ENCODE data around the gene EDC3. TPM values are rescaled to one million over a fixed set of nuclear protein-coding genes. Genes with fewer than 3 reads are reported as not detected.

EDC3 gene
- polyA plus RNA-seq, 1 of the 3 experiments (the other 2 are of a cell fraction) = 34.9 TPM

- Histone ChIP-seq H3K4me1 (ENCODE audit: control insufficient read depth in 1 of 2, insufficient read depth in 2 of 2, low read depth in 1 of 2, low read length in 1 of 2) (peaks cover 0 to 7% of the 10 kb centered on the region in 2 experiments; a peak in 1 of 4 replicates), H3K9me2 (no peaks in the 10 kb centered on the region), H3F3A (replicated peaks; ENCODE audit: insufficient read depth) (no peaks in the 10 kb centered on the region), H3K4me3 (ENCODE audit: low read depth in 2 of 2, low read length in 1 of 2) (no peak overlapping the region), H3K4me2 (no peak overlapping the region), H3K9ac (no peak overlapping the region), H3K27me3 (ENCODE audit: insufficient read depth) (peaks cover 6% of the 10 kb centered on the region; the same call in 1 of the 2 replicates), H2AFZ (ENCODE audit: low read depth) (no peak overlapping the region), H3K36me3 (replicated peaks in 1 of 2; ENCODE audit: control insufficient read depth in 1 of 2, insufficient read depth in 2 of 2, low read length in 1 of 2) (no peaks in the 10 kb centered on the region), H3K79me2 (ENCODE audit: insufficient read depth) (no peaks in the 10 kb centered on the region), H3K27ac (ENCODE audit: low read depth in 2 of 2, low read length in 1 of 2) (no peak overlapping the region), H4K20me1 (ENCODE audit: insufficient read depth) (no peaks in the 10 kb centered on the region), H3K9me3 (no peaks in the 10 kb centered on the region)
- no peak for DNase-seq
- ChIA-PET CTCF (interaction anchor here (0.8 to 5.1 kb wide), 6 partner anchors 17 to 89 kb away, joined by 3 to 32 read pairs (median 4); partner anchors contain the start of gene CSK), POLR2A (no interaction called here)
- TF ChIP-seq EP300 (IDR thresholded peaks at IDR 0.05; ENCODE audit: borderline replicate concordance in 1 of 2, low read depth in 1 of 2, low read length in 1 of 2) (no peak), GABPA (IDR thresholded peaks at IDR 0.05; ENCODE audit: low read depth) (no peak), GATA2 (CRISPR knock-in tag; IDR thresholded peaks at IDR 0.05) (no peak), CHD2 (IDR thresholded peaks at IDR 0.05; ENCODE audit: low read length, partially characterized antibody) (no peak), FOXM1 (IDR thresholded peaks at IDR 0.05; ENCODE audit: low read depth) (no peak), FOXJ3 (CRISPR knock-in tag; IDR thresholded peaks at IDR 0.05) (no peak), ELF1 (IDR thresholded peaks at IDR 0.05) (no peak), JUND (IDR thresholded peaks at IDR 0.05) (no peak), TEAD4 (IDR thresholded peaks at IDR 0.05; ENCODE audit: borderline replicate concordance, insufficient read depth) (no peak), TCF12 (IDR thresholded peaks at IDR 0.05) (no peak), PBX3 (IDR thresholded peaks at IDR 0.05) (no peak), RCOR1 (IDR thresholded peaks at IDR 0.05; ENCODE audit: low read length) (no peak), TAF1 (IDR thresholded peaks at IDR 0.05; ENCODE audit: borderline replicate concordance, low read depth, low read length) (no peak), EZH2phosphoT487 (IDR thresholded peaks at IDR 0.05; ENCODE audit: borderline replicate concordance, low read depth) (no peak)
- TF ChIP-seq, protein P1, sequence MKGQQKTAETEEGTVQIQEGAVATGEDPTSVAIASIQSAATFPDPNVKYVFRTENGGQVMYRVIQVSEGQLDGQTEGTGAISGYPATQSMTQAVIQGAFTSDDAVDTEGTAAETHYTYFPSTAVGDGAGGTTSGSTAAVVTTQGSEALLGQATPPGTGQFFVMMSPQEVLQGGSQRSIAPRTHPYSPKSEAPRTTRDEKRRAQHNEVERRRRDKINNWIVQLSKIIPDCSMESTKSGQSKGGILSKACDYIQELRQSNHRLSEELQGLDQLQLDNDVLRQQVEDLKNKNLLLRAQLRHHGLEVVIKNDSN (IDR thresholded peaks at IDR 0.05; ENCODE audit: borderline replicate concordance, low read depth) = no peak
- TF ChIP-seq, protein P2, sequence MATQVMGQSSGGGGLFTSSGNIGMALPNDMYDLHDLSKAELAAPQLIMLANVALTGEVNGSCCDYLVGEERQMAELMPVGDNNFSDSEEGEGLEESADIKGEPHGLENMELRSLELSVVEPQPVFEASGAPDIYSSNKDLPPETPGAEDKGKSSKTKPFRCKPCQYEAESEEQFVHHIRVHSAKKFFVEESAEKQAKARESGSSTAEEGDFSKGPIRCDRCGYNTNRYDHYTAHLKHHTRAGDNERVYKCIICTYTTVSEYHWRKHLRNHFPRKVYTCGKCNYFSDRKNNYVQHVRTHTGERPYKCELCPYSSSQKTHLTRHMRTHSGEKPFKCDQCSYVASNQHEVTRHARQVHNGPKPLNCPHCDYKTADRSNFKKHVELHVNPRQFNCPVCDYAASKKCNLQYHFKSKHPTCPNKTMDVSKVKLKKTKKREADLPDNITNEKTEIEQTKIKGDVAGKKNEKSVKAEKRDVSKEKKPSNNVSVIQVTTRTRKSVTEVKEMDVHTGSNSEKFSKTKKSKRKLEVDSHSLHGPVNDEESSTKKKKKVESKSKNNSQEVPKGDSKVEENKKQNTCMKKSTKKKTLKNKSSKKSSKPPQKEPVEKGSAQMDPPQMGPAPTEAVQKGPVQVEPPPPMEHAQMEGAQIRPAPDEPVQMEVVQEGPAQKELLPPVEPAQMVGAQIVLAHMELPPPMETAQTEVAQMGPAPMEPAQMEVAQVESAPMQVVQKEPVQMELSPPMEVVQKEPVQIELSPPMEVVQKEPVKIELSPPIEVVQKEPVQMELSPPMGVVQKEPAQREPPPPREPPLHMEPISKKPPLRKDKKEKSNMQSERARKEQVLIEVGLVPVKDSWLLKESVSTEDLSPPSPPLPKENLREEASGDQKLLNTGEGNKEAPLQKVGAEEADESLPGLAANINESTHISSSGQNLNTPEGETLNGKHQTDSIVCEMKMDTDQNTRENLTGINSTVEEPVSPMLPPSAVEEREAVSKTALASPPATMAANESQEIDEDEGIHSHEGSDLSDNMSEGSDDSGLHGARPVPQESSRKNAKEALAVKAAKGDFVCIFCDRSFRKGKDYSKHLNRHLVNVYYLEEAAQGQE (IDR thresholded peaks at IDR 0.05; ENCODE audit: low read depth, low read length) = no peak
These were observed 28.9 kb upstream of the EDC3 start for GRCh38 chr15:74724570-74725224.
